PC-9 (cell line): Measurements from ENCODE around the gene CRIP1.

ENCODE experiments used
- EZH2 ChIP-seq: fragments of 200-600 bp; sonication (generic); IDR thresholded peaks from 2 replicates; pipeline ENCODE4 v1.8.0; 2017; ENCODE audit warnings: antibody characterized with exemption, low read depth
- TF ChIP-seq, protein P1 (sequence below): fragments of 200-600 bp; sonication (generic); conservative IDR thresholded peaks from 2 replicates; pipeline ENCODE4 v1.6.1; 2017; ENCODE audit warnings: mixed run types, antibody characterized with exemption, mild to moderate bottlenecking, moderate library complexity

DNA sequence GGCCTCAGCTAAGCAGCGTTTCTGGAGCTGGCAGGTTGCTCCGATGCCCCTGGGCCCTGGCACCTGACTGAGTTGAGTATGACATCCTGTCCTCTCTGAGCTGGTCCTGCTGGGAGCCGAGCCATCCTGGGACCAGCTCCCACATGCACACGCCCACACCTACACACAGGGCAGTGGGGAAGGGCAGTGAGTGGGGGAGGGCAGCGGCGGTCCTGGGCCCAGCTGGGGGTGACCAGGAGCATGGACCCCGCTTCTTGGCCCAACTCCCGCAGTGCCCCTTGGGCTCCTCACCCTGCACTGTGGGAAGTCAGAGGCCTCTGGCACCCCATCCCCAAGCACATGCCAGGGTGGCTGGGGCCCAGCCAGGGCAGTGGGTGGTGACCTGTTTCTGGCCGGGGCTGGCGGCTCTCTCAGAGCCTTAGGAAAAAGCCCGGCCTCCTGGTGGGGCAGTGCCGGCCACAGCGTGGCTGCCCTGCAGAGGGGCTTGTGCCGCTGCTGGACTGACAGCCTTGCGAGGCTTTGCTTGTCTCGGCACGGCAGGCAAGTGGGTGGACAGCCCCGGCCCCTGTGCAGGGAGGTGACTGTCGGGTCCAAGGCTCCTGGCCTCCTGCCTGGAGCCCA lies 18.0 kb upstream of the CRIP1 start:
- TF ChIP-seq, protein P1, sequence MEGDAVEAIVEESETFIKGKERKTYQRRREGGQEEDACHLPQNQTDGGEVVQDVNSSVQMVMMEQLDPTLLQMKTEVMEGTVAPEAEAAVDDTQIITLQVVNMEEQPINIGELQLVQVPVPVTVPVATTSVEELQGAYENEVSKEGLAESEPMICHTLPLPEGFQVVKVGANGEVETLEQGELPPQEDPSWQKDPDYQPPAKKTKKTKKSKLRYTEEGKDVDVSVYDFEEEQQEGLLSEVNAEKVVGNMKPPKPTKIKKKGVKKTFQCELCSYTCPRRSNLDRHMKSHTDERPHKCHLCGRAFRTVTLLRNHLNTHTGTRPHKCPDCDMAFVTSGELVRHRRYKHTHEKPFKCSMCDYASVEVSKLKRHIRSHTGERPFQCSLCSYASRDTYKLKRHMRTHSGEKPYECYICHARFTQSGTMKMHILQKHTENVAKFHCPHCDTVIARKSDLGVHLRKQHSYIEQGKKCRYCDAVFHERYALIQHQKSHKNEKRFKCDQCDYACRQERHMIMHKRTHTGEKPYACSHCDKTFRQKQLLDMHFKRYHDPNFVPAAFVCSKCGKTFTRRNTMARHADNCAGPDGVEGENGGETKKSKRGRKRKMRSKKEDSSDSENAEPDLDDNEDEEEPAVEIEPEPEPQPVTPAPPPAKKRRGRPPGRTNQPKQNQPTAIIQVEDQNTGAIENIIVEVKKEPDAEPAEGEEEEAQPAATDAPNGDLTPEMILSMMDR: no peak
- TF ChIP-seq EZH2: no peak
